ENCODE data around the gene MZB1. TPM values are rescaled to one million over a fixed set of nuclear protein-coding genes. Genes with fewer than 3 reads are reported as not detected.

The MZB1 gene
- total RNA-seq, 1 donor from 2014 or later = 0.70 TPM

DNA sequence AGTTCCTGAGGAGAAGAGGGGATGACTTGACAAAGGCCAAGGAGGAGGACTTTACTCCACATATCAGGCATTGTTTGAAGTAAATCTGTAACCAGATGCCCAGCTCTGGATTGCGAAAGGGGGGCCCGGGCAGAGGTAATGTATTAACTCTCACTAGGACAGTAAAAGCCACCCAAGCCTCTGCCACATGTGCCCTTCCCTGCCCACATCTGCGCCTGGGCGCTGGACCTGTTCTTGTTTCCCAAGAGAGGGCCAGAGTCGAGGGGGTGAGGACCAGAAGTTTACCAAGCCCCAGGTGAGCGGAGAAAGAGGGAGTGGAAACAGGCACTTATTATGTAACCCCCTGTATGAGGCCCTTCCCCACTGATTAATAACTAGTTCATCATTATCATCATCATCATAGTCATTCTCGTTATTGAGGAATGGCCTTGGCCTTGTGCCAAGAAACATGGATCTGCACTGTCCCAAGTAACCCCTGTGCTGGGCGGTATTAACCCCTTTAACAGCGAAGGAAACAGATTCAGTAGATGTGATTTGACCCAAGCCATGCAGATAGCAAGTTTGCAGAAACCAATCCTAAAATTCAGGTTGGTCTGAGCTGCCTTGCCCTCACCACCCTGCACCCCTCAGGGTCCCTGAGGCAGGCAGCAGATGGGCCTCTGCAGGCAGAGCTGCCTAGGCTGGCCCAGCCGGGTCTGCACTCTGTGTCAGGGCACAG, 6.3 kb downstream of the MZB1 start, which contains the start of gene SLC23A1:
Gene SLC23A1 (minus strand): TSS at position 23 of the 718 bp plus-strand sequence. CDS start 44 bp downstream, outside the sequence.
- ATAC-seq (ENCODE audit: poor library complexity) = no peak
- DNase-seq = no peak
- intact Hi-C loops (cut with DNase I) = no loop called here

DNA sequence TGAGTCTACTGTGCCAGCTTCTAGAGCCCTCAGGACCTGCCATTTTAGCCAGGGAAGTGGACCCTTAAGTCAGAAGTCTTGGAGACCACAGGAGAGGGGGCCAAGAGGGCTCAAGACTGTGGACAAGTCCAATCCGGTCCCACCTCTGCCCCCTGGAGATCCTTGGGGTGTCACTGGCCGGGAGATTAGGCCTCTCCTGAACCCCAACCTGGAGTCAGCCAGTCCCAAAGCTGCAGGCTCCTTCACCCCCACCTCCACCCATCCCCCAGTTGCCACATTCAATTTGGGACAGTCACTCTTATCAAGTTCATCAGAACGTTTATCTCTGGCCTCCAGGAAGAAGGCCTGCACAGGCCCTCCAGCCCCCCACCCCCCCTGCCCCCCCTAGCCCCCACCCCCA, 6.9 kb downstream of the MZB1 start:
- DNase-seq = no peak
- no peak for ATAC-seq (ENCODE audit: poor library complexity)
- intact Hi-C loops (cut with DNase I) = no loop called here

DNA sequence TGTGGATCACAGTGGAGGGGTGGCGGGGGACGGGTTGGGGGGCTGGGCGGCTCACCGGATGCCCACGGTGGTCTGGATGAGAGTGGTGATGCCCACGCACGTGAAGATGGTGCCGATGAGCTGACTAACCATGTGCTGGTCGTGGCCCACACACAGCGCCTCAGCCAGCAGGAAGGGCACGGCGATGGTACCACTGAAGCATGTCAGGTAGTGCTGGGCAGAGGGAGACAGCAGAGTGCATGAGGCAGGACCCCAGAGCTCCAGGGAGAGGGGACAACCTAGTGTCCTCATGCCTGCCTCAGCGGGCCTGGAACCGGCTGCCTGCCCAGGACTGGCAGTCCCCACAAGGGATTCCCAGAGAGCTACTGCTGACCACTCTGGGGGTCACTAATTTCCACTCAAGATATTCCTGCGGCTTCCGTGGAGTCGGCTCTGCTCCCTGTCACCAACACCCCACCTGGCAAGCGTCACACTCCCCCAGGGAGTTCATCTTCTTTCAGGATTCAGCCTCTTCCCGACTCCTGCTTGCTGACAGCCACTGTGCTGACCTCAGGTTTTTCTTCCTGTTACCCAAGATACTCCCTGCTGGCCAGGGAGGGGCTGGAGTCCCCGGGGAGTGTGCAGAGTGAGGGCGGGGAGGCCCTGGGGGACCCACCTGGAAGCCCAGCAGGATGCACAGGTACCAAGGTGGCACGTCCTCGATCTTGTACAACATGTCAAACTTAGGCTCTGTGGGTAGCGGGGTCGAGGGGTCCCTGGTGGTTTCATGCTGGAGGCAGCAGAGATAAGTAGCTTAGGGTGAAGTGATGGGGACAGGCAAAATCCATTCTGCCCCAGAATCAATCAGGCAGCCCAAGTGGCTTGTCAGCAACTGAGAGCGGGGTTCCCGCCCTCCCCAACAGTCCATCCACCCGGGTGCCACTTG, 7.6 kb downstream of the MZB1 start:
- intact Hi-C loops (cut with DNase I) = no loop called here
- ATAC-seq (ENCODE audit: poor library complexity) (no peak), DNase-seq (no peak)

DNA sequence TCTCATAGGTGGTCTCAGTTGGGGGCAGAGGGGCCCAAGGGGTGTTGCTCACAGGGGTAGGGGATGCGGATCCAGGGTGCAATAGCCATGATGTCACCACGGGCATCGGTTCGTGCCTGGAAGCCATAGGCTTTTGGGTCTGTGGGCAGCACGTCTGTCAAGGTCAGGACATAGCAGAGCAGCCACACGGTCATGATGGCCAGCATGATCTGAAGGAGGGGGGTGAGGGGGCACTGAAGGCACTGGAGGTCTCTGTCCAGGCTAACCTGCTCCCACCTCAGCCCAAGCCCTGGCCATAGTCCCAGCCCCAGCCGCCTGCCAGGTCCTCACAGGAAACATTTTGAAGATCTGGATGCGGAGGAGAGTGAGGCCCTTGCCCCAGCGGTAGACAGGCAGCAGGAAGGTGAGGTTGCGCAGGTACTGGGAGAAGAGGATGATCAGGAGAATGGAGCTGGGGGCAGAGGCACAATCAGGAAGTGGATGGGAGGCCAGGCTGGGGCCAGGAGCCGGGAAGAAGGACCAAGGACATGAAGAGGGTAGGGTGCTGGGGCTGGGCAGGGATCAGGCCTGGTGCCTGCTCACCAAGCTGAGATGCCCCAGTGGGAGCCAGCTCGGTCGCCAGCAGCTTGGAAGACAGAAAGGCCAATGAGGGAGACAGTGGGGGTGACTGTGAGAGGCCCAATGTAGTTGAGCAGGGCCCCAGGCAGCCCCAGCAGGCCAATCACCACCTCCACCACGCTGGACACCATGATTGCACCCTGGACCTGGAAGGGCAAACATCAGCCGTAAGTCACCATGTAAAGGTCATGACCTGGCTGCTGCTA, 9.9 kb downstream of the MZB1 start:
- intact Hi-C loops (cut with DNase I) = no loop called here
- DNase-seq (no peak), ATAC-seq (ENCODE audit: poor library complexity) (no peak)

DNA sequence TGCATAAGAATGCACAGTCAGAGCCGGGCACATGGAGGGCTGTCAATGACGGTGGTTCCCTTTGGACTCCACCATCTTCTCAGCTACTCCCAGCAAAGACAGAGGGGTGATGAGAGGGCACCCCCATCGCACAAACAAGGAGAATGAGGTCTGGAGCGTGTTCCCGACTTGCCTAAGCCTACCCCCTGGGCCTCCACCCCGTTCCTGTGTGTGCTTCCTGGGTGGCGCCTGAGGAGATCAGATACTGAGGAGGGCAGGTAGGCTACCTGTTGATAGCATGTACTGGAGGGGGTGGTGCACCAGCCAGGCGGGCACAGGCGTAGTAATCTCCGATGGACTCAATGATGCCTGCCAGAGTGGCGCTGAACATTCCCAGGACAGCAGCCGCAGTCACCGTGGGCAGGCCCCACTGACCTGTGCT, 10.8 kb downstream of the MZB1 start:
- no peak for ATAC-seq (ENCODE audit: poor library complexity)
- intact Hi-C loops (cut with DNase I) = no loop called here
- DNase-seq = no peak

DNA sequence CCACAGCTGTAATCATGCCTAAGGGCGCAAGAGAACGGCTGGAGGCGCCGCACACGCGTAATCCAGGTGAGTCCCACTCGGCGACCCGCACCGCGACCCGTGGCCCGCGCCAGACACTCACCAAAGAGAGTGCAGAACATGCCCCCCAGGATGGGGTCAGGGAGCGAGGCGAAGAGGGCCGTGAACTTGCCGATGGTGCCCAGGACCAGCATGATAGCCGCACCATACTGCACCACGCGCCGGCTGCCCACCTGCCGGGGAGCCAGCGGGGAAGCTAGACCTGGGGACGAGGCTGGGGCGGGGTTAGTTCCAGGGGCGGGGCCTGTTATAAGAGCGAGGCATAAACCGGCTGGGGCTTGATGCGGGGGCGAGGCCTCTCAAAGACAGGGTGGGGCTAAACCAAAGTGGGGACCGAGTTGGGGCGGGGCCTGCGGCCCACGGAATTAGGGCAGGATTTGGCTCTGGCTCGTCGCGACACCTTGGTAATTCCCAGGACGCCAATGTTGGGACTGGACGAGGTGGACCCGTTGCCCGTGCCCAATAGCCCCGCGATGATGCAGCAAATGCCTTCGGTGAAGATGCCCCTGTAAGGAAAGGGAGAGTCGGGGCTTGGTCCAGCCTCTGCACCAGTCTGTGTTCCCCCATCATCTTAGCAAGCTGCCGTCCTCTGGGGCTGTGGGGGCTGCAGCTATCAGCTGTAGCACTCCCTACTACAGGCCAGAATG, 11.4 kb downstream of the MZB1 start:
- no peak for DNase-seq
- intact Hi-C loops (cut with DNase I) = no loop called here
- ATAC-seq (ENCODE audit: poor library complexity) = no peak

DNA sequence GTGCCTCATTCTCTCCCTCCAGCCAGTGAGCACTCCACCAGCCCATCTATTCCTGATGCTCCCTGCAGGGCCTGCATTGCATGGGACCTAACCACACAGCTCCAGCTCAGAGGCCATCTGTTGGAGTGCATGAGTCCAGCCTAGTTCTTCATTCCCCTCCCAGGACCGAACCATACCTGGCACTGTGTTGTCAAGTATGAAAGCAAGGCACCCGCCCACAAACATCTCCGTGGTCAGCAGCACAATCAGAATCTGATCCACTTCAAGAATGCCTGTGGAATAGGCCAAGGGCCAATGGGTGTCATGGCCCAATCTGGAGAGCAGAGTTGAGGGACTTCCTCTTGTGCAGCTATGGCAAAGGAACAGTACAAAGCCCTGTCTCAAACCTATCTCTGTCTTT, 12.5 kb downstream of the MZB1 start:
- intact Hi-C loops (cut with DNase I) = no loop called here
- DNase-seq (no peak), ATAC-seq (ENCODE audit: poor library complexity) (no peak)

DNA sequence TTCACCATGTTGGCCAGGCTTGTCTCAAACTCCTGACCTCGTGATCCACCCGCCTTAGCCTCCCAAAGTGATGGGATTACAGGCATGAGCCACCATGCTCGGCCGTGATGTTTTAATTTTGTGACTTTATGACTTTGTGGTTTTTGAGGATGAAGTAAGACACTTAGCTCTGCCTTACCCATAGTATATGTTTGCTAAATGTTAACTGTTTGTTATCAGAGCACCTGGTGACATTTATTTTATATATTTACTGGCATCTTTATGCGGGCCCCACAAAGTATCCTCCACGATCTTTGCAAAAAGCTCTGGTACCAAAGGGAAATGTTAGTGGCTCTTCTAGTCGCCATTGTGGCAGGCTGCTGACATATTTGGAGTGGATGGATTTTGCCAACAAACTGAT, 13.3 kb downstream of the MZB1 start:
- intact Hi-C loops (cut with DNase I) = no loop called here
- DNase-seq (no peak), ATAC-seq (ENCODE audit: poor library complexity) (no peak)

DNA sequence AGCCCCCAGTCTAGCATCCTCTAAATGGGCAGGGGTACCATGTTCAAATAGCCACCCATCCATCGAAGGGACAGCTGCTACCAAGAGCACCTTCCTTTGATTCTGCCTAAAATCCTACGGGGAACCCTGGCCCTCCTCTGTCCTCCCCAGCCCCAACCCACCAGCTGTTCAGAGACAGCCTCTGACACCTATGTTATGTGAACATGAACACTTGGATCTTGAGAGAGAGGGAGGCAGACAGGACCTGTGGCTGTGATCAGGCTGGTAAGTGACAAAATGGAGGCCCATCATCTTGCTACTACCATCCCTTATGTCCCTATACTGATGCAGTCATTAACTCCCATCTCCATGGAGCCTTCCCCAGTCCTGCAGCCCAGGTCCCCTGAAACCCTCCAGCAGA, 14.8 kb downstream of the MZB1 start:
- no peak for DNase-seq
- intact Hi-C loops (cut with DNase I) = no loop called here
- ATAC-seq (ENCODE audit: poor library complexity) = no peak

DNA sequence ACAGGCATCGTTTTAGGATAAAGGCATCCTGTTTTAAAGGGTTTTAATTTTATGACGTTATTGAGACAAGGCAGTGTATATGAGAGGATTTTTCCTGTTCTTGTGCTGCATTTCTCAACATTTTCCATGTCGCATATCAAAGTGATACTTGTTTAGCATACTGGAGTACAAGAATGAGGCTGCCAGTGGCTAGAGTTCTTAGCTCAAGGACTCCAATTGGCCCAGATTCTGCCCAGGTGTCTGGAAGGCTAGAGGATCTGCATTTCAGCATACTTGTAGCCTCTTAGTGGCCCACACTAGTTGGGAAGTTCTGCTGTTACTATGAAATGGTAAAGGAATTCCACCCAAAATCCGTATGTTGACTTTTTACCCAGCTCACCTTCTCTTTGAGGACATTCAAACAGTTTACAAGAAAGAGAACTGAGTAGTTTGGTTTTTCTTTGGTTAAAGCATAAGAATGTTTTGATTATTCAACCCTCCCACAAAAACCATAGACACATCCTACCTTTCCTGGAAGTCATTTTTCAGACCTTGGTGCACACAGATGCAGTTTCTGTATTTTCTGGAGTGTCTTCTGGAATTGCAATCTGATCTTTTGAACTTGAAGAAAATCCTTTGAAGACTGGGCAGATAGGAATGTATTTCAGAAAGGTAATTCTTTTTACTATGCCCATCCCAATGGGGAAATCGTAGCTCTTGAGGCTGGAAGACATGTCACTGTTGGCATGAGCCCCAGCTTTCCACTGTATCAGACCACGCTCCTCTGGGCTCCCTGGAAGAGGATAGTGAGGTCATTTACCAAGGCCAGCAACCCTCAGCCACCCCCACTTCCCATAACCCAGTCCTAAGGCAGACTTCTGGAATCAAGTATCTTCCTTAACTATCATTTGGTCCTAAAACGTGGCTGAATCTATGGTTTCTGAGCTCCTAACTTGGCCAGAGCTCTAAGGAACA, 18.0 kb downstream of the MZB1 start:
- intact Hi-C loops (cut with DNase I) = no loop called here
- DNase-seq (no peak), ATAC-seq (ENCODE audit: poor library complexity) (peak; percentile 46)

DNA sequence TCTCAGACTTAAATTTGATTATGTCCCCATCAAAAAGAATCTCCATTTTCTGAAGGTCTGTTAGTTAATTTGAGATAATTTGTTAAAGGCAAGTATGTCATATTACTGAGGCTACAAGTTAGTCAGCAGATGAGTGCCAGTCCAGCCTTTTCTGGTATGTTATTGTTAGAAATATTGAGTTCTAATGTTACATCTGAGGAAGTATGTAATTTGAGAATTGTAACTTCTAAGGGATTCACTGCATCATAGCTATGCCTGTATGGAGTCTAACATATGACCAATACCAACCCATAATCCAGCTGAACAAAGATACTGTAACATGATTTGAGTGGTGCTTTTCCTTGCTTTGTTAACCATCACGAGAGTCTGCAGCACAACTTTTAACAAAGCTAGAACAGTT, 20.5 kb downstream of the MZB1 start:
- DNase-seq = no peak
- intact Hi-C loops (cut with DNase I) = no loop called here
- ATAC-seq (ENCODE audit: poor library complexity) = no peak

DNA sequence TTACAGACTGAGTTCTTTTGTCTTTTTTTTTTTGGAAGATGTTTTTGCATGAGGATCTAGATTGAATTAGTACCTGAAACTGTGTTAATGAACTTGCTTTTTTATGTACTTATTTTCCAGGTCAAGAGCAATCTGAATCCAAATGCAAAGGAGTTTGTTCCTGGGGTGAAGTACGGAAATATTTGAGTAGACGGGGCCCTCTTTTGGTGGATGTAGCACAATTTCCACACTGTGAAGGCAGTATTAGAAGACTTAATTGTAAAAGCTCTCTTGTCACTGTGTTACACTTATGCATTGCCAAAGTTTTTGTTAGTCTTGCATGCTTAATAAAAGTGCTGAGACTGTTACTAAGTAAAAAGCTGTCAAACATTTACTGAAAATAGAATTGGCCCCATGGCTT, 21.1 kb downstream of the MZB1 start:
- peak; percentile 32 for ATAC-seq (ENCODE audit: poor library complexity)

DNA sequence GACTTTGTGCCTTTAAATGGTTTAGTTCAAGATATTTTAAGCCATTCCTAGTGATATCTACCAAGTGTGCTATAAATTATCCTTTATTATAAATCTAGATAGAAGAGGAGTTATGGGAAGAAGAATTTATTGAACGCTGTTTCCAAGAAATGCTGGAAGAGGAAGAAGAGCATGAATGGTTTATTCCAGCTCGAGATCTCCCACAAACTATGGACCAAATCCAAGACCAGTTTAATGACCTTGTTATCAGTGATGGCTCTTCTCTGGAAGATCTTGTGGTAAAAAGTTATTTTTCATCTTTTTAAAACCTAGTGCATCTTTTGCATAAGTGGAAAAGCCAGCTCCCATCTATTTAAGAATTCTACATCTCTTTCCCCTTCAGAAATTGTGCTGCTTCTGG, 25.2 kb downstream of the MZB1 start:
- no peak for ATAC-seq (ENCODE audit: poor library complexity)
- no peak for DNase-seq
- intact Hi-C loops (cut with DNase I) = no loop called here

More for the DNA sequence above, 21.1 kb downstream of the MZB1 start:
- intact Hi-C loops (cut with DNase I) = no loop called here
- no peak for DNase-seq

DNA sequence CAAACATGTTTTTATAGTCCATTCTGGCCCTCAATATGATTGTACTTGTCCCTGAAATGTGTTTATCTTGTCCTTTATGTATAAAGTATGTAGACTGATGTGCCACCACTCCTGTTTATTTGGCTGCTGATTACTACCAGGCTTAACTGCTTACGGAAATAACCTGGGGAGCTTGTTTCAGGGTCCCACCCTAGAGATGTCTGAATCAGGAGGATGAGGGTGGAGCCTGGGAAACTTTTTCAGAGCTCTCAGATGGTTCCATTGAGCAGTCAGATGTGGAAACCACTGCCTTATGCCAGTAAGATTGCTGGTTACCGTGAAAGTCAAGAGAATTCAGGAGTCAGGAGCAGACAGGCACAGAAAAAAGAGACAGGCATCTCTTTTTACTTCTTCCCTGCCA, 25.8 kb downstream of the MZB1 start:
- no peak for ATAC-seq (ENCODE audit: poor library complexity)
- DNase-seq = no peak
- intact Hi-C loops (cut with DNase I) = no loop called here

DNA sequence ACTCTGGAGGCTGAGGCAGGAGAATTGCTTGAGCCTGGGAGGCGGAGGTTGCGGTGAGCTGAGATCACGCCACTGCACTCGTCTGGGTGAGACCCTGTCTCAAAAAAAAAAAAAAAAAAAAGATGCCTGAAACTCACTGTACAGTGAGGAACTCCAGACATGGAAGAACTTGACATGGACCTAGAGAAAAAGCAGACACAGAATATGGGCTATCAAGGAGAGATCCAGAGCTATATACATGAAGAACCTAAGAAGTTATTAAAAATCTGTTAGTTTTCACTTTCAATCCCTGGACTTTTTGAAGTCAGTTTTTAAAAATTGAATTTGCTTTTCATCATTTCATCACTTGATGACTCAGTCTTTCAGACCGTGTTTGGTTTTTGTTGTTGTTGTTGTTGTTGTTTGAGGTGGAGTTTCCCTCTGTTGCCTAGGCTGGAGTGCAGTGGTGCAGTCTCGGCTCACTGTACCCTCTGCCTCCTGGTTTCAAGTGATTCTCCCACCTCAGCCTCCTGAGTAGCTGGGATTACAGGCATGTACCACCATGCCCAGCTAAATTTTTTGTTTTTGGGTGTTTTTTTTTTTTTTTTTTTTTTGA, 27.8 kb downstream of the MZB1 start:
- intact Hi-C loops (cut with DNase I) = no loop called here
- no peak for DNase-seq
- no peak for ATAC-seq (ENCODE audit: poor library complexity)

DNA sequence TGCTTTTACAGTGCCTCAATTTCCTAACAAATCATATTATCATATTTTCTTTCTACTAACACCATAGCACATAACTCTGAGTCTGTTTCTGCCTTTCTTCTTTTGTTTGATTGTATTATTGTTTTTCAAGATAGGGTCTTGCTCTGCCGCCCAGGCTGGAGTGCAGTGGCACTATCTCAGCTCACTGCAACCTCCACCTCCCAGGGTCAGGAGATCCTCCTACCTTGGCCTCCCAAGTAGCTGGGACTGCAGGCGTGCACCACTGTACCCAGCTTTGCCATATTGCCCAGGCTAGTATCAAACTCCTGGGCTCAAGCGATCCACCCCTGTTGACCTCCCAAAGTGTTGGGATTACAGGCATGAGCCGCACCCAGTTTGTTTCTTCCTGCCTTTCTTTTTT, 29.3 kb downstream of the MZB1 start:
- intact Hi-C loops (cut with DNase I) = no loop called here
- DNase-seq (no peak), ATAC-seq (ENCODE audit: poor library complexity) (no peak)

DNA sequence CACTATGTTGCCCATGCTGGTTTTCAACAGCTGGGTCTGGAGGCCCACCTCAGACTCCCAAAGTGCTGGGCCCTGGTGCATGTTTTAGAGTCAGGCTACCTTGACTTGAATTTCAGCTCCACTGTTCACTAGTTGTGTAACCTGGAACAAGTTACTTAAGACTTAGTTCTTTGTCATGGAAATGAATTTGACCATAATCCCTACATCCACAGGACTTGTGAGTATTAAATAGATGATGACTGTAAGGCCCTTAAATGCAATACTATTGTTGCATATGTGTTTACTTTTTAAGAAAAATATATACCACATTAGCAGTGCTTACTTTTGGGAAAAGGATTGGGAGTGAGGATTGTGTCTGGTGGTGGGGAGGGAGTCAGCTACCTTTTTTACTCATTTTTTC, 31.6 kb downstream of the MZB1 start:
- DNase-seq (no peak), ATAC-seq (ENCODE audit: poor library complexity) (no peak)
- intact Hi-C loops (cut with DNase I) = no loop called here
